ENCODE results near the gene ESYT3. TPM values are rescaled to one million over a fixed set of nuclear protein-coding genes. Genes with fewer than 3 reads are reported as not detected.

The ESYT3 gene
- total and polyA plus RNA-seq, 2 donors (not counting 1 experiment from before 2014, with no cell fraction given) = 0.17 TPM; not detected in 1

DNA sequence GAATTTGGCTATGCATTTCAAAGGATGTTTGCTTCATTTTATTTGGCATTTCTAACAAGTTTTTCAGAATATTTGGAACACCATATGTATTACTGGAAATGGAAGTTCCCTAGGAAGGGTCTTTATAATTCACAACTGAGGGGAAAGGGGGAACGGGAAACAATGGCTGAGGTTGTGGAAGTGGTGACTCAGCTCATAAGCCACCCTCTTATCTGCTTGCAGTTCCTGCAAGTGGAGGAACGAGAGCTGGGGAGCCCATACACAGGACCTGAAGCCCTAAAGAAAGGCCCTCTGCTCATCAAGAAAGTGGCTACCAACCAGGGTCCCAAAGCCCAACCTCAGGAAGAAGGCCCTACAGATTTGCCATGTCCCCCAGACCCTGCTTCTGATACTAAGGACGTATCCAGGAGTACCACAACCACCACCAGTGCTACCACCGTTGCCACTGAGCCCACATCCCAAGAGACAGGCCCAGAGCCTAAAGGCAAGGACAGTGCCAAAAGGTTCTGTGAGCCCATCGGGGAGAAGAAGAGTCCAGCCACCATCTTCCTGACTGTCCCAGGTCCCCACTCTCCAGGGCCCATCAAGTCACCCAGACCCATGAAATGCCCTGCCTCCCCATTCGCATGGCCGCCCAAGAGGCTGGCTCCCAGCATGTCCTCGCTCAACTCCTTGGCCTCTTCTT is 37.9 kb downstream of the ESYT3 start:
- DNase-seq (ENCODE audit: low read depth in 2 of 2) = no peak
- Histone ChIP-seq H2AFZ (ENCODE audit: low read length) (no peak overlapping the region), H3K27me3 (ENCODE audit: control insufficient read depth, insufficient read depth, low read length) (no peaks in the 10 kb centered on the region), H3K4me2 (ENCODE audit: extremely low read depth, insufficient read depth, low read length) (no peak overlapping the region), H4K20me1 (ENCODE audit: control insufficient read depth, extremely low read depth, insufficient read depth, low read length) (no peaks in the 10 kb centered on the region), H3K4me1 (ENCODE audit: control insufficient read depth, extremely low read depth, insufficient read depth, low read length) (no peaks in the 10 kb centered on the region), H3K9ac (ENCODE audit: insufficient read depth, low read length) (no peak overlapping the region), H3K27ac (ENCODE audit: insufficient read depth, low read length) (no peak overlapping the region), H3K36me3 (ENCODE audit: control insufficient read depth, insufficient read depth, low read length) (no peaks in the 10 kb centered on the region), H3K9me3 (ENCODE audit: control insufficient read depth, insufficient read depth, low read depth, low read length) (no peaks in the 10 kb centered on the region), H3K79me2 (ENCODE audit: control insufficient read depth, insufficient read depth, low read length) (no peaks in the 10 kb centered on the region), H3K4me3 (replicated peaks in 1 of 4; ENCODE audit: control extremely low read depth in 1 of 4, insufficient read depth in 1 of 4, low read depth in 3 of 4, low read length in 4 of 4) (no peak overlapping the region)
- TF ChIP-seq, protein P1, sequence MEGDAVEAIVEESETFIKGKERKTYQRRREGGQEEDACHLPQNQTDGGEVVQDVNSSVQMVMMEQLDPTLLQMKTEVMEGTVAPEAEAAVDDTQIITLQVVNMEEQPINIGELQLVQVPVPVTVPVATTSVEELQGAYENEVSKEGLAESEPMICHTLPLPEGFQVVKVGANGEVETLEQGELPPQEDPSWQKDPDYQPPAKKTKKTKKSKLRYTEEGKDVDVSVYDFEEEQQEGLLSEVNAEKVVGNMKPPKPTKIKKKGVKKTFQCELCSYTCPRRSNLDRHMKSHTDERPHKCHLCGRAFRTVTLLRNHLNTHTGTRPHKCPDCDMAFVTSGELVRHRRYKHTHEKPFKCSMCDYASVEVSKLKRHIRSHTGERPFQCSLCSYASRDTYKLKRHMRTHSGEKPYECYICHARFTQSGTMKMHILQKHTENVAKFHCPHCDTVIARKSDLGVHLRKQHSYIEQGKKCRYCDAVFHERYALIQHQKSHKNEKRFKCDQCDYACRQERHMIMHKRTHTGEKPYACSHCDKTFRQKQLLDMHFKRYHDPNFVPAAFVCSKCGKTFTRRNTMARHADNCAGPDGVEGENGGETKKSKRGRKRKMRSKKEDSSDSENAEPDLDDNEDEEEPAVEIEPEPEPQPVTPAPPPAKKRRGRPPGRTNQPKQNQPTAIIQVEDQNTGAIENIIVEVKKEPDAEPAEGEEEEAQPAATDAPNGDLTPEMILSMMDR (conservative IDR thresholded peaks at IDR 0.05 in 1 of 2, IDR thresholded peaks at IDR 0.05 in 1 of 2; ENCODE audit: low read depth in 1 of 2, low read length in 2 of 2) = no peak
- TF ChIP-seq EZH2 (IDR thresholded peaks at IDR 0.05; ENCODE audit: low read length, missing control alignments) = no peak

DNA sequence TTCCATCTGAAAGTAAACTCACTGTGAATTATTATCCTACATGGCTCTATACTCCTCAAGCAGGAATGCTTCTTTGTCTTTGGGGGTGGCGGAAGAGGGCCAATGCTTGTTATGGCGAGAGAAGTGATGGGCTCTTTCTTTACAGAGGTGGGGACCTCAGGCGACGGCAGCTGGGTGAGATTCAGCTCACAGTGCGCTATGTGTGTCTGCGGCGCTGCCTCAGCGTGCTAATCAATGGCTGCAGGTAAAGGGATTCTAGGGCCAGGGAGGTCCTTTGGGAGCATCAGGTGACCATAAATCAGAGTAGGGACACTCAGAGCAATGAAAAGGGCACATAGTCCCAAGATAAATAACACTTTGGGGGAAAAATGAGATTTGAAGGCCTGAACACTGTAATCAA is 39.0 kb downstream of the ESYT3 start:
- DNase-seq (ENCODE audit: low read depth in 2 of 2) = no peak
- Histone ChIP-seq H2AFZ (ENCODE audit: low read length) (no peak overlapping the region), H3K27me3 (ENCODE audit: control insufficient read depth, insufficient read depth, low read length) (no peaks in the 10 kb centered on the region)

DNA sequence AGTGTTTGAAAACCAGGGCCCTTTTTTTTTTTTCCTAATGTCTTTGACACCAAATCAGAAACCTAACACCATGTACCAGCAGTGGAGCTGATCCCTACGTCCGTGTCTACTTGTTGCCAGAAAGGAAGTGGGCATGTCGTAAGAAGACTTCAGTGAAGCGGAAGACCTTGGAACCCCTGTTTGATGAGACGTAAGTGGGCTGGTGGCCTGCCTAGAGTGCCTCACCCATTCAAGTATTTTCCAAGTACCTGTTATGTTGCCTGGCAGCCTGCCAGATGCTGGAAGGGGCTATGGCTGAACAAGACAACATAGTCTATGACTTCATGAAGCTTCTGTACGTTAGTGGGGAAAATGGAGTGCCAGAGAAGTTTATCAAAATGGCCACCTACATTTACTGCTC is 39.7 kb downstream of the ESYT3 start:
- no peak for TF ChIP-seq EZH2 (IDR thresholded peaks at IDR 0.05; ENCODE audit: low read length, missing control alignments)
- TF ChIP-seq, protein P1 (conservative IDR thresholded peaks at IDR 0.05 in 1 of 2, IDR thresholded peaks at IDR 0.05 in 1 of 2; ENCODE audit: low read depth in 1 of 2, low read length in 2 of 2) = no peak
- H3K4me1 ChIP-seq (ENCODE audit: control insufficient read depth, extremely low read depth, insufficient read depth, low read length) = no peaks in the 10 kb centered on the region
- no peak overlapping the region for H2AFZ ChIP-seq (ENCODE audit: low read length)
- no peak overlapping the region for H3K27ac ChIP-seq (ENCODE audit: insufficient read depth, low read length)
- H3K79me2 ChIP-seq (ENCODE audit: control insufficient read depth, insufficient read depth, low read length) = no peaks in the 10 kb centered on the region
- H3K27me3 ChIP-seq (ENCODE audit: control insufficient read depth, insufficient read depth, low read length) = no peaks in the 10 kb centered on the region
- no peak overlapping the region for H3K4me2 ChIP-seq (ENCODE audit: extremely low read depth, insufficient read depth, low read length)
- H3K36me3 ChIP-seq (ENCODE audit: control insufficient read depth, insufficient read depth, low read length) = no peaks in the 10 kb centered on the region
- peak in 1 of 2 donors; percentile 22 for DNase-seq (ENCODE audit: low read depth in 2 of 2)
- H4K20me1 ChIP-seq (ENCODE audit: control insufficient read depth, extremely low read depth, insufficient read depth, low read length) = no peaks in the 10 kb centered on the region
- H3K9me3 ChIP-seq (ENCODE audit: control insufficient read depth, insufficient read depth, low read depth, low read length) = no peaks in the 10 kb centered on the region
- no peak overlapping the region for H3K9ac ChIP-seq (ENCODE audit: insufficient read depth, low read length)
- no peak overlapping the region for H3K4me3 ChIP-seq (replicated peaks in 1 of 4; ENCODE audit: control extremely low read depth in 1 of 4, insufficient read depth in 1 of 4, low read depth in 3 of 4, low read length in 4 of 4)

More for the DNA sequence above, 39.0 kb downstream of the ESYT3 start:
- H3K27ac ChIP-seq (ENCODE audit: insufficient read depth, low read length) = no peak overlapping the region
- H4K20me1 ChIP-seq (ENCODE audit: control insufficient read depth, extremely low read depth, insufficient read depth, low read length) = no peaks in the 10 kb centered on the region
- H3K9ac ChIP-seq (ENCODE audit: insufficient read depth, low read length) = no peak overlapping the region
- H3K9me3 ChIP-seq (ENCODE audit: control insufficient read depth, insufficient read depth, low read depth, low read length) = no peaks in the 10 kb centered on the region
- TF ChIP-seq EZH2 (IDR thresholded peaks at IDR 0.05; ENCODE audit: low read length, missing control alignments) = no peak
- TF ChIP-seq, protein P1 (conservative IDR thresholded peaks at IDR 0.05 in 1 of 2, IDR thresholded peaks at IDR 0.05 in 1 of 2; ENCODE audit: low read depth in 1 of 2, low read length in 2 of 2) = no peak
- H3K4me1 ChIP-seq (ENCODE audit: control insufficient read depth, extremely low read depth, insufficient read depth, low read length) = no peaks in the 10 kb centered on the region
- no peak overlapping the region for H3K4me2 ChIP-seq (ENCODE audit: extremely low read depth, insufficient read depth, low read length)
- H3K4me3 ChIP-seq (replicated peaks in 1 of 4; ENCODE audit: control extremely low read depth in 1 of 4, insufficient read depth in 1 of 4, low read depth in 3 of 4, low read length in 4 of 4) = no peak overlapping the region
- H3K36me3 ChIP-seq (ENCODE audit: control insufficient read depth, insufficient read depth, low read length) = no peaks in the 10 kb centered on the region
- H3K79me2 ChIP-seq (ENCODE audit: control insufficient read depth, insufficient read depth, low read length) = no peaks in the 10 kb centered on the region

Measured in fibroblast of lung (primary cell).